GM19043 (cell line): ENCODE measurements around the gene CCDC93.

Experiments
- ATAC-seq: cut with Tn5 transposase; IDR thresholded peaks from one replicate; pipeline ENCODE4 v1.9.1; 2021; ENCODE audit warnings: low read depth; ENCODE audit not compliant: unreplicated experiment

Gene CCDC93

DNA sequence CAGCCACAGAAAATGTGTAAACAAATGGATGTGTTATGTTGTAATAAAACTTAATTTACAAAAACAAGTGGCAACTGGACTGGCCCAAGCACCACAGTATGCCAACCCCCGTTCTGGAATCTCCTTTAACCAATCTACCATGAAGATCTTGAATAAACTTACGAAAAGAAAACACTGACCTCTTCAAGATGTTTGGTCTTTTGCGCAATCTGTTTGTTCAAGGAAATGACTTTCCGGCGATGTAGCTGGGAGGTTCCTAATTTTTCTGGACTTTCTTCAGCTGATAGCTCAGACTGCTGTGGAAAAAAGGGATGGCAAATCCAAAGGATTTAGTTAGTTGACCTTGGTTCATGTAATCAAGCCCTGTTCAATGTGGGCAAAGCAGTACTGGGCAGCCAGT, 55.7 kb downstream of the CCDC93 start:
- ATAC-seq: no peak

DNA sequence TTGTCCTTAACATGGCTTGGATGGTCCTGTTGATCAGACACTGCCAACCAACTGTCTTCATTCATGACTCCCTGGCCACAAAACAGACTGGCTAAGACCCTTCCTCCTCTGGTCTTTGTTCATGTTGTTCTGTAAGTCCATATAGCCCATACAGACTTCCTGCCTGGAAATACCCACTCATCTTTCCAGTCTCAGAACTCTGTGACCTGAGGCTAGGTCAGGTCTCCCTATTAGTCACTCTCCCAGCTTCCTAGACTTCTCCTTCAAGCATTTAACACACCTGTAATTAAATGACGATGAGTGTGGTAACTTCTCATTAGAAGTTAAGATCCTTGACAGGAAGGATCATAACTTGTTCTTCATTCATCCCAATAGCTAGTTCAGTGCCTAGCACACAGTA, 56.3 kb downstream of the CCDC93 start:
- ATAC-seq: no peak

DNA sequence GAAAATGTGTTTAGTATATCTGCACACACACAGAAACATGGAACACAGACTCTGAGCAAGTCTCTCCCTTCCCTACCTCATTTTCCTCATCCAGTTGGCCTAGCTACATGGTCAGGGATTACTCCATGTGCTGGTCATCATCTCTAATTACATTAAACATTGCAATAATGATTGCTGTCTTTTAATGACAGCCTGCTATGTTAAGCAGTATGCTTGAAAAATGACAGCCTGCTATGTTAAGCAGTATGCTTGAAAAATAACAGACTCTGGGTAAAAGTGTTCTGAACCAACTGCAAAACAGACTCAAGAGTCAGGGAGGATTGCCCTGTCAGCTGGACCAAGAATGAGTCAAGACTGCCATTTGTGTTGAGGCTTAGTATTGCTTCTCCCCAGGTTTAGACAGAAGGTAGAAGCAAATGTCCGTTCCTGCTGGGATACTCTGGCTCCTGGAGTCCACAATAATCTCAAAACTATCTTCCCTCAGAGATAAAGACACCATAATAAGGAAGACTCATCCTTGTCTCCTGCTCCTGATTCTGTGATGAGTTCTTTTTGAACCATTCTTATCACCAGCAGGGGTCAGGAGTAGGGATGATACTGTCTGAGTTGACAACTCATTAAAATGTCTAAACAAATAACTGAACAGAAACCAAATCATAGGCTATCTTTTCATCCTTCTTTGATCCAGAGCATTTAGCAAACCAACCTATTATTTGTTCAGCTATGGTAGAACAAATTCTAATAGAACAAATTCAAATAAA, 57.7 kb downstream of the CCDC93 start:
- ATAC-seq: no peak

DNA sequence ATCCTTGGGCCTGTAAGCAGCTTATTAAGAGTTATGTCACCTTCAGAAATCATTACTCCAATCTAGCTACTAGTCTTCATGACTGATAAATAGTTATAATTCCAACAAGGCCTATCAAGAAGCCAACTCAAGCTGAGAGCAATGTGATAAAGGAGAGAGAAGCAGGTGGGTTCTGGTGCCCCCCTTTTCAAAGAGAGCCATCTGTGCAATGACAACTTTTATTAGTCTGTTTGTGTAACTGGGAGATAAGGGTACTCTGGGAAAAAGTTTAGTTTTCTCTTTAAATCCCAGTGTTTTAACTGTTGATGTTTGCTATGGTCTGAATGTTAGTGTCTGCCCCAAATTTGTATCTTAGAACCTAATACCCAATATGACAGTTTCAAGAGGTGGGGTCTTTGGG, 60.6 kb downstream of the CCDC93 start:
- ATAC-seq: no peak

DNA sequence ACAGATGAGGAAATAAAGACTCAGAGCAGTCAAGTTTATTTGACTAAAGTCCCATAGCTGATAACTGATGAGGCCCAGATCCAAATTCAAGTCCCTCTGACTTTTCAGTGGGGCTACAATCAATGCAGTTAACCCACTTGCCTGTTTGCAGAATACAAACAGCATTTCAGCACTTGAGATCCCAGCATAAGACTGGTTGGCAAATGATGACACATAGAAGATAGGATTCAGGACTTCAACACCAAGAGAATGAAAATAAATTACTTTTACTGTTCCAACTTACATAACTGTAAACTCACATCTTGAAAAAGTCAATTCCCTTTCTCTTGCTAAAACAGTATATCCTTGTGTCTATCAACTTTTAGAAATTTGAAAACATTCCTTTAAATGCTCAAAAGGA, 61.2 kb downstream of the CCDC93 start:
- ATAC-seq: no peak

DNA sequence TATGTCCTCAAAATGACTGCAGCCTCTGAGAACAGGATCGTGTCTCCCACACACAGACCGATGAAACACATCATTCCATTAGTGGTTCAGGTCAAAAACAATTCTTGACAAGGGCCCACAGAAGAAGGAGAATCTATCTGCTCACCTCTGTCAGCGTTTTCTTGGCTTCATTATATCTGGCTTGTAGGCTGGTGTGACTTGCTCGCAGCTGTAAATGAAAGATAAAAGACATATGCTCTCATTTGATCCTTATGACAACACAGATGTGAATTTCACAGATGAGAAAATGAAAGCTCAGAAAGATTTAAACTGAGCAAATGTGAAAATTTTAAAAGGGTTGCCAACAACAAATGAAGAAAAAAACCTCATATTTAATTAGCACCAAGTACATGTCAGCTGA, 61.6 kb downstream of the CCDC93 start:
- ATAC-seq: no peak

DNA sequence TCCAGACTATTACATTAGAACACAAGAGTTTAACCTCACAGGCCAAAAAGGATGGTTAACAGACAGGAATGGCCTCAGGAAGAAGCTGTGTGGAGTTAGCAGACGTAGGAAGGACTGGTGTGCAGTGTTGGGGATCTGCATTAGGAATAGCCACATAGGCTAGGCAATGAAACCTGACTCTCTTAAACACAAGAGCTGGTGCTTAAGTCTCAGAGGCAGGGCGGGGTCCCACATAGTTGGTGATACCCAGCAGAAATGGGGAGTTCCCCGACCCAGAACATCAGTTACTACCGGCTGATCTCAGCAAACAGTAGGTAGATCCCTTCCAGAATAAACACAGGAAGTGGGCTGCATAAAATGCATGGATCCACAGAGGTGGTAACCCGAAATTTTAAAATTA, 64.1 kb downstream of the CCDC93 start:
- ATAC-seq: no peak

DNA sequence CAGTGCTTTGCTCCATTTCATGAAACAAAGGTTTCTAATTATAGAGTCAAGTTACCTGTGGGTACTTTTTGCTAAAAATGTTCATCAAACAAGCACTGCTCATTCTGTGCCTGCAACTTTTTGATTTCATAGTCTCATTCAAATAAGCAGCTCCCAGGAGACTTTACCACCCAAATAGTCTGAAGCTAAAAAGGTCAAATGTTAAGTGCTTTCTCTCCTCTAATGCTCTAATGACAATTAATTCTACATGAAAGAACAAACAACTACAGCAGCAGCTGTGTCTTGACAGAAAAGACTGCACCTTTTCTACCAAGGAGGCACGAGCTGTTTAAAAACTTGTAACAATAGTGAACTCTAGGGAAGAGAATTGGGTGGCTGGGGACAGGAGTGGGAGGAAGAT, 65.3 kb downstream of the CCDC93 start:
- ATAC-seq: no peak

DNA sequence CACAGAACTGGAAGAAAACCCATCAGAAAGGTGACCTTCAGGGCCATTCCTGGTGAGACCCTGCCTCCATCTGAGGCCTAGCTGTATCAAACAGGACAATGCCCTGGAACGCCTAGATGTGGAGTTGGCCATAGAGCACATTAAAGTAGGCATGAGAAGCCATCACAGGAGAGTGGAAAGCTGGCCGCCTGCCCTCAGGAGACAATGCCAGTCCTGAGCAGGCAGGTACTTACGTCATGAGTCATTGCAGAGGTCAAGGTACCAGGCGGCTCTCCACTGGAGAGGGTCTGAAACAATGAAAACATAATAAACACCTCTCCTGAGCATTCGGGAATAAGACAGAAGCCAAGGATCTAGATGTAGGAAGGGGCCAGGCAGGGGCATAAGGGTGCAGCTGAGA, 68.6 kb downstream of the CCDC93 start:
- ATAC-seq: no peak

DNA sequence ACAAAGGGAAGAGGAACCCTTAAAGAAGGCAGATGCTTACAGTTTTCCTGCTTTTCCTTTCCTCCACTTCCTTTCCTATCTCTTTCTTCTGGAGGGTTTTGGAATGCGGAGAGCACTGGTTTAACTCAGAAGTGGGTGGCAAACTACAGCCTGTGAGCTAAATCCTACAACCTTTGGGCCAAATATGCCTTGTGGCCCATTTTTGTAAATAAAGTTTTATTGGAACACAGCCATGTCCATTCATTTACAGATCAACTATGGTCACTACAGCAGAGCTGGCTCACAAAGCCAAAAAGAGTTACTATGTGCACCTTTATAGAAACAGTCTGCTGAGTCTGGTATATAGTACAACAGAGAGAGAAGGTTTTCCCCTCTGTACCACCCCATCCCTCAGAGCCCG, 69.1 kb downstream of the CCDC93 start:
- ATAC-seq: no peak

DNA sequence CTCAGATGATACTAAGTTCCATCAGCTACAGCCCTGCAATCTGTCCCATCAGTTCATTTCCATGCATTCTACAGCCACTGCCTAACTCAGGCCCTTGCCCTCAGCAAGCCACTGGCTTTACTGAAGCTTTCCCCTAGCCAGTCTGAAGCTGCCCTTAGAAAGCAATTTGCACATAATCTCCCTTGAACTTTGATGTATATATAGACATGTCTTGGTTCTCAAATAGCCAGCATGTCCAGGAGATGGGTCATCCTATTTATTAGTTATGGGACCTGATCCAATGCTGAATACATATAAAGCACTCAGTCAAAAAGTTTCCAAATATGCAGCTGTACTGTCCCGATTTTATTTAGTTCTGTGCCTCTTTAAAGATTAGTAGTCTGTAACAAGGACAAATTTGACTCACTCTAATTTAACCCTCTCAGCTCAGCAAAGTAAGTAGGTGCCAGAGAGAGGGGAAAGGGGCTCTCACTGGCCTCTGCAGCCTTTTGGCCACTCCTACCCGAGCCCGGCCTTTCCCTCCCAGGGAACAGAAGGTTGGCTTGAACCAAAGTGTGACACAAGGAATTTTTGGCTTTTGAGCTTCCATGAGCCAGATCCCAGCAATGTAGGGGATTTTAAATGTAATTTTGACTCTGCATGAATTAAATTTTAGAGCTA, 70.7 kb downstream of the CCDC93 start:
- no peak for ATAC-seq

DNA sequence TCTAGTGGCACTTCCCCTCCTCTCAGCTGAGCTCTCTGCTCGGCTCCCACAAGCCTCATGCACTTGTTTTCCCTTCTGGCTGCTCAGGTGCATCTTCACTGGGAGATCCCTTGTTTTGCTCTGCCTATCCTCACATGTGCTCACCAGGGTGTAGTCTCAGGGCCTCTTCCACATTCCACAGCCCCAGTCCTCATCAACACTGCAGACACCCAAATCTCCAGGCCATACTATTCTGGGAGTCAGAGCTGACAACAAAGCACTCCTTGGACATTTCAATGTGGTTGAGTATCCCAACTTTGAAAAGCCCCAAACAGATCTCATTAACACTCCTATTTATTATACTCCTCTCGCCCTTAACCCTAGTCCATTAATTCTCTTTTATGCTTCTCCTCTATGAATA, 71.3 kb downstream of the CCDC93 start:
- ATAC-seq: no peak

DNA sequence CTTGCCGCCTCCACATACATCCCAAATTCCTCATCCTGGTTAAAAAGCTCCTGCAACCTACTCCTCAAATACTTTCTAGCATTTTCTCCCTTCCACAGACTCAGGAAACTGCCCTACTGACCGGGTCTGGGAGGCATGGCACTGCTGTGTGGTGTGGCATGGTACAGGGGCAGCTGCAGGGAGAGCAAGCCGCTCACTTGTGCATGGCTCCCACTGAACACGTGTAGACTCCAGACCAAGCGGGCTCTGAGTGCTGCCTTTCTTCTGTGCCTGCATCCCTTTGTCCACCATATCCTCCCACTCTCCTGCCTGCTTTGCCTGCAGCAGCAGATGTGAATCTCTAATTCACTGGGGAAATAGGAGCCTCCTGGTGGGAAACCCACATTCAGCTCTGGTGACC, 72.2 kb downstream of the CCDC93 start:
- no peak for ATAC-seq

DNA sequence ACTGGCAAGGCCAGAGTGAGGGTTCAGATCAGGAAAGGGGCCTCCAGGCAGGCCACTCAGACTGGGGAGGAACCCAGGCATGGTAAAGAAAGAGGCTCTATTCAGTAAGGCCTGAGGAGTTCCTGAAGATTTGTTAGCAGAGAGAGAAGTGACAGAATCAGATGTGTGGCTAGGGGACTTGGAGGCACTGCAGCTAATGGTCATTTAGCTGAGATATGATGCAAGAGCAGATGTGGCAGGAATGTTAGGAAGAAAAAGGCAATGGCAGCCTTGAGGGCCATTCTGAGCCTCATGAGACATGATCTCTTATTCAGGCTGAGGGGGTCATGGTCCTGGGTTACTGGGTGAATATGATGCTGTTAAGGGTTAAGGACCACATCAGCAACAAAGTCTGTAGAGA, 73.4 kb downstream of the CCDC93 start:
- ATAC-seq: no peak

DNA sequence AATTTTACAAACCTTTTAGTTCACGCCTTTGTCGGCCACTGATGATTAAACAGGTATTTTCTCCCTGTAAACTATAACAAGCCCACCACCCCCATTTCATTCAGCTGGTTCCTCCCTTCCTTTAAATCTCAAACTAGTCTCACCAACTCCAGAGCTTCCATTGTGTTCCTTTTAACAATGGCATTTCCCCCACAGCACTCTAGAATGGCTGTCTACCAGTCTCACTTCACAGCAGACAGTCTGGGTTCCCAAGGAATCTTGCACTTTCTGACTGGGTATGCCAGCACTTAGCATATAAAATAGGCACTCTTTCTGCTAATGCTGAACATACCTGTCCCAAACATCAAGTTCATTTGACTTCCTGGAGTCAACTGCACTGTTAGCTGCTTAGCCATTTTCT, 75.3 kb downstream of the CCDC93 start:
- ATAC-seq: no peak

DNA sequence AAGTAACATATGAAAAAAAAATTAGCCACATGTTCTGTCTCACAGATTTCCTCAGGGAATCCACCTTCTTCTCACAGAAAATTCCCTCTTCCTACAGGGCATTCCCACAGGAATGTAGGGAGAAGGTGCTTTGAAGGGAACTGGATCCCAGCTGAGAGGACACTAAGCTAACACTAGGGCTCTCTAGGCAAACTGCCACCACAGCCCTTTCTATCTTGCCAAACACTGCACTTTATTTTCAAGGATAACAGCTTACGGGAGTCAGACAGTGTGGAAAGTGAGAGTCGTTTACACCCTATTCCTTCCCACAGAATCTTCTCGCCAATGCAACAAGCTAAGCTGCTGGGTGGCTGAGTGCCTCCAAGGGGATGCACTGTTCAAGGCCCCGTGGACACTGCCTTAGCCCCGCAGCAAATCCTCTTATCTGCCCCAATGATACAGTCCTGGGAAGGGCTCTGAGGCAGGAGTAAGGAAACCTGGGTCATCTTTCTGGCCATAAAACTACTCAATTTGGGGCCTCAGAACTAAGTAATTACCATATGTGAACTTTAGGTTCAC, 76.9 kb downstream of the CCDC93 start:
- no peak for ATAC-seq

DNA sequence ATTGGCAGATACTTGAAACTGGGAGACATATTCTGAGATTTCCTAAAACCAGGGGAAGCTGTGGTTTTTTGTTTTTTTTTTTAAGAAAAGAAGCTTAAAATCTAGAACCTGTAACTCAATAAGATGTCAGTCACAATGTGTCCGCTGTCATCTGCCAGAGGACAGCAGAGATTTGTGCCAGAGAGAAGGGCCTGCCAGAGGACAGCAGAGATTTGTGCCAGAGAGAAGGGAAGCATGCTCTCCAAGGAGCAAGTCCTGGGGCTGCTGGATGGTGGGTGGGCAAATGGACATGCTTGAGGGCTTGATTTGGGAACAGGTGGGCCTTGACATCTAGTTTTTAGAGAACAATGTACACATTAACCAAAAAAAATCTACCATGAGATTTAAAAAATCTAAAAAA, 77.9 kb downstream of the CCDC93 start:
- no peak for ATAC-seq

DNA sequence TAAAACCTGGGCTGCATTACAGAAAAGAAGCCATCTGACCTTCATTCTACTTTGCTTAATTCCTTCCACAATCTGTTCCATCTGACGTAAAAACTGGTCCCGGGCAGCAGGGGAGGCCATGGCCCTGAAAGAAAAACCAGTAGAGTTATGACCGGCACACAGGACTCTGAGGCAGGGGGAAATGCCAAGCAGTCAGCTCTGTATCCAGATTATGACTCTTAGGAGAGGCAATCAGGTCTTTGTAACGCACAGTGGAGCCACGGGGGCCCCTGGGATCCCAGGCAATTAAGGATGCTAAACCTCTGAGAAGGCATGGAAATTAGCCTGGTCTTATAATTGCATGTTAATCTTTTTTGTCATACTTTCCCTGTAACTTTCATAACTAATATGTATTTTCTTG, 78.4 kb downstream of the CCDC93 start:
- no peak for ATAC-seq

DNA sequence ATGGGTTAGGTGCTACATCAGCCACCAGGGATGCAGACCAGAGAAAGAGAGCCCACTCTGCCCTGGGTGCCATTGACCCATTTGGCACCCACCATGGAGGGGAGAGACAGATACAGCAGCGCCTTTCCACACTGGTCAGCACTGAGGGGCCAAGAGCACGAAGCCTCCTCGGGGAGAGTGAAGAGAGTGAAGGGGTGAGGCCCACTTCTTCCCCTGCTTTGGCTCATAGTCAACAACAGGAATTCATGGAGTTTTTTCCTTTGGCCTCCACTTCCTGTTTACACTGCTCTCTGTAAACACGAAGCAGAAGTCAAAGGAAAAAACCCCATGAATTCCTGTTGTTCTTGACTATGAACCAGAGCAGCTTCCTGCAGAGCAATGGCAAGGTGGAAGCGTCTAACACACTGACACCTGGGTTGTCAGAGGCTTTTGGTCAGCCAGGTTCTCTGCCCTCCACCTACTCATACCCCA, 80.0 kb downstream of the CCDC93 start:
- ATAC-seq: no peak

DNA sequence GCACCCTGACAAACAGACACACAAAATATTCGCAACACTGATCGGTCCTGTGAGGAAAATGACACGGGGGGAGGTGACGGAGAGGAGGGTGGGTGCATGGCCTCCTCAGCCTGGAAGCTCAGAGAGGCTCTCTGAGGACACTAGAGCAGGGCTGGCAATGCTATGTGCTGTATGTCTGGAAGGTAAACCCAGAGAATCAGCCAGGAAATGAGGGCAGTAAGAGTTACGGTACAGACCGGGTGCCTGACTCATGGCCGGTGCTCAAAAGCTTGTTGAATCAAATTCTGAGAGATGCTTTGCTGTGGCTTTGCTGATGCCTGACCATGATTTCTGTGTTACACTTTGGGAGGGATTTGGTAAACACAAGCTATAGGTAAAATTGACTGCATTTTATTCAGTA, 81.9 kb downstream of the CCDC93 start:
- ATAC-seq: no peak

DNA sequence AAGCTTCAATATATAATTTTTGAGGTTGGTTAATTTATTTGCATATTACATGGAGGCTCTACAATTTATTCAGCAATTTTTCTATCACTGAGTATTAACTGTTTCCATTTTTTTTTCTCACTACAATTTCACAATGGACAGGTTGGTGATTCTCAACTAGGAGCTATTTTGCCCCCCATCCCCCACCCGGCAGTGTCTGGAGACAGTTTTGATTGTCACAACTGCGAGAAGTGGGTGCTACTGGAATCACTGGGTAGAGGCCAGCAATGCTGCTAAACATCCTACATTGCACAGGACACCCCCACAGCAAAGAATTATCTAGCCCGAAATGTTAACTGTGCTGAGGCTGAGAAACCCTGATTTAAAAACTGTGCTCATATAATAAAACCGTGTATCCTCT, 82.6 kb downstream of the CCDC93 start:
- no peak for ATAC-seq

DNA sequence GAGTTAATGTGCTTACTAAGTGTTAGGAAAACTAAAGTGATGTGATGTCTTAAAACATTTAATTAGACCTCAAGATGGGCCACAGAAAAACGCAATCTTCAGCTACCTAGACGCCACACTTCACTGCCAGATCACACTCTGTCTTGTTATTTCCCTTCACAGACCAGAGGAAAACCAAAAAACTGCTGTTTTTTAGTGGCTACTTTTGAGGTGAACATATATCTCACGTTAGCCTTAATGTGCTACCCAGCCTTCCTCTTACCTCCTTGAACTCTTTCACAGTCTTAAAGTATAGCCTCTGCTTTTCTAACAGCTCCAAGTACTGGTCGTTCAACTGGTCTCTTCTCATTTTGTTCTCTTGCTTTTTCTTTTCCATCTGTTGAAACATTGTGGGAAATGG, 83.1 kb downstream of the CCDC93 start:
- no peak for ATAC-seq
